Stomach (tissue), 4 donors: ENCODE measurements around the gene CTNNA1.

Experiments
- CTCF ChIP-seq, 7 experiments: fragments of 450-650 bp in 4 of 7; fragments of 200-600 bp in 3 of 7; sonication (generic) in 3 of 7; IDR thresholded peaks; one replicate each; pipeline ENCODE4 v1.5.1; 2016 to 2019; ENCODE audit warnings: antibody characterized with exemption in 7 of 7, control low read depth in 2 of 7, mild to moderate bottlenecking in 1 of 7
- POLR2A ChIP-seq, 4 donors: fragments of 450-650 bp; IDR thresholded peaks; one replicate each; pipeline ENCODE4 v1.6.1; 2016; ENCODE audit warnings: antibody characterized with exemption in 4 of 4, control low read depth in 2 of 4, mild to moderate bottlenecking in 1 of 4, moderate library complexity in 1 of 4
- POLR2AphosphoS5 ChIP-seq, 3 donors: sonication (generic); formaldehyde crosslinking; IDR thresholded peaks; one replicate each; pipeline ENCODE4 v1.6.1; 2016; ENCODE audit warnings: antibody characterized with exemption in 3 of 3

GRCh38 chr5:138831703-138832102 is 78.5 kb downstream of the CTNNA1 start:
- TF ChIP-seq CTCF (IDR thresholded peaks at IDR 0.05): no peak
- TF ChIP-seq POLR2AphosphoS5 (IDR thresholded peaks at IDR 0.05): no peak
- no peak for TF ChIP-seq POLR2A (IDR thresholded peaks at IDR 0.05)
